Sigmoid colon (tissue), 4 donors: ENCODE data around the gene KCNK2.

Experiments
- CTCF ChIP-seq, 4 experiments: fragments of 450-650 bp in 3 of 4; fragments of 200-600 bp in 1 of 4; IDR thresholded peaks; one replicate each; pipeline ENCODE4 v1.5.1; 2016 to 2019; ENCODE audit warnings: antibody characterized with exemption in 4 of 4, mild to moderate bottlenecking in 3 of 4, moderate library complexity in 2 of 4
- POLR2A ChIP-seq, 2 donors: fragments of 450-650 bp; IDR thresholded peaks; one replicate each; pipeline ENCODE4 v1.6.1; 2016; ENCODE audit warnings: antibody characterized with exemption in 2 of 2, mild to moderate bottlenecking in 2 of 2, moderate library complexity in 2 of 2
- POLR2AphosphoS5 ChIP-seq, 4 donors: sonication (generic); formaldehyde crosslinking; IDR thresholded peaks; one replicate each; pipeline ENCODE4 v1.6.1; 2017; ENCODE audit warnings: antibody characterized with exemption in 4 of 4

GRCh38 chr1:215251428-215251827 lies 168.9 kb downstream of the KCNK2 start:
- TF ChIP-seq CTCF (IDR thresholded peaks at IDR 0.05) (no peak), POLR2A (IDR thresholded peaks at IDR 0.05) (no peak), POLR2AphosphoS5 (IDR thresholded peaks at IDR 0.05) (no peak)
